Brain microvascular endothelial cell (primary cell): ENCODE results near the gene DARS1.

Source experiments
- DNase-seq: peaks from one replicate; pipeline ENCODE4 v3.0.0-alpha.2; 2020
- H3K27ac ChIP-seq: fragments of 250-450 bp; sonication (Bioruptor Pico); 2 replicates; pipeline ENCODE4 v1.5.1; 2020; ENCODE audit warnings: mild to moderate bottlenecking, moderate library complexity
- H3K27me3 ChIP-seq: fragments of 250-450 bp; sonication (Bioruptor Pico); replicated peaks from 2 replicates; pipeline ENCODE4 v1.5.1; 2020; ENCODE audit warnings: mild to moderate bottlenecking
- H3K36me3 ChIP-seq: fragments of 250-450 bp; sonication (Bioruptor Pico); replicated peaks from 2 replicates; pipeline ENCODE4 v1.5.1; 2020; ENCODE audit warnings: mild to moderate bottlenecking
- H3K4me3 ChIP-seq: 2 replicates; pipeline ENCODE4 v1.5.1; 2011; ENCODE audit warnings: low read depth, mild to moderate bottlenecking, control low read depth, low read length, moderate library complexity
- CTCF ChIP-seq: IDR thresholded peaks from 2 replicates; pipeline ENCODE4 v1.5.1; 2011; ENCODE audit warnings: low read depth, mild to moderate bottlenecking, moderate library complexity, low read length, control low read depth, inconsistent platforms; ENCODE audit errors: missing control alignments
- in situ Hi-C: cut with HindIII; loops from 2 replicates; pipeline ENCODE4 v1.10.0; 2017; ENCODE audit warnings: low sequenced_read_pairs, low pct_ligation_motif_present

The DARS1 gene

GRCh38 chr2:135947483-135947882 lies 37.9 kb downstream of the DARS1 start:
- Histone ChIP-seq H3K36me3 (peaks cover 3% of the 10 kb centered on the region), H3K4me3 (no peak overlapping the region), H3K27ac (no peak overlapping the region), H3K27me3 (no peaks in the 10 kb centered on the region)
- in situ Hi-C loops = no loop called here
- TF ChIP-seq CTCF = no peak
- DNase-seq = no peak

GRCh38 chr2:135945526-135945925 lies 39.9 kb downstream of the DARS1 start:
- DNase-seq = no peak
- Histone ChIP-seq H3K4me3 (no peak overlapping the region), H3K27me3 (no peaks in the 10 kb centered on the region), H3K27ac (no peak overlapping the region), H3K36me3 (peaks cover 7% of the 10 kb centered on the region)
- TF ChIP-seq CTCF = no peak
- in situ Hi-C loops = no loop called here

- Histone ChIP-seq H3K27ac (no peak overlapping the region), H3K27me3 (no peaks in the 10 kb centered on the region), H3K36me3 (peaks cover 7% of the 10 kb centered on the region), H3K4me3 (no peak overlapping the region)
- in situ Hi-C loops = no loop called here
- no peak for DNase-seq
- TF ChIP-seq CTCF = no peak
Observed at GRCh38 chr2:135944625-135945024, 40.8 kb downstream of the DARS1 start.

- in situ Hi-C loops = no loop called here
- H3K27me3 ChIP-seq = no peaks in the 10 kb centered on the region
- no peak for TF ChIP-seq CTCF
- H3K36me3 ChIP-seq = peaks cover 7% of the 10 kb centered on the region
- H3K4me3 ChIP-seq = no peak overlapping the region
- DNase-seq = no peak
- no peak overlapping the region for H3K27ac ChIP-seq
Observed at GRCh38 chr2:135942936-135943688, 42.3 kb downstream of the DARS1 start.

- no peak for TF ChIP-seq CTCF
- peaks cover under 1% of the 10 kb centered on the region for H3K36me3 ChIP-seq
- in situ Hi-C loops = no loop called here
Observed at GRCh38 chr2:135936524-135936923, 48.9 kb downstream of the DARS1 start.

GRCh38 chr2:135935914-135936313 lies 49.5 kb downstream of the DARS1 start:
- Histone ChIP-seq H3K4me3 (no peak overlapping the region), H3K27ac (no peak overlapping the region), H3K27me3 (no peaks in the 10 kb centered on the region), H3K36me3 (peaks cover 3% of the 10 kb centered on the region)
- no peak for DNase-seq
- in situ Hi-C loops = no loop called here
- TF ChIP-seq CTCF = no peak

More at GRCh38 chr2:135936524-135936923, 48.9 kb downstream of the DARS1 start:
- Histone ChIP-seq H3K27me3 (no peaks in the 10 kb centered on the region), H3K27ac (no peak overlapping the region), H3K4me3 (no peak overlapping the region)
- no peak for DNase-seq
